Uterus (tissue), 2 donors: ENCODE measurements around the gene PLEKHG4B.

Experiments
- POLR2A ChIP-seq, 2 donors: fragments of 450-650 bp; IDR thresholded peaks; one replicate each; pipeline ENCODE4 v1.6.1; 2016; ENCODE audit warnings: antibody characterized with exemption in 2 of 2, mild to moderate bottlenecking in 1 of 2, moderate library complexity in 1 of 2
- TF ChIP-seq, protein P1 (sequence below), 4 experiments: fragments of 200-600 bp in 2 of 4; fragments of 450-650 bp in 2 of 4; sonication (generic) in 2 of 4; IDR thresholded peaks; one replicate each; pipeline ENCODE4 v1.5.1; 2016 to 2019; ENCODE audit warnings: antibody characterized with exemption in 4 of 4, mild to moderate bottlenecking in 2 of 4, moderate library complexity in 1 of 4

GRCh38 chr5:186091-187041 is 94.4 kb downstream of the PLEKHG4B start:
- TF ChIP-seq, protein P1, sequence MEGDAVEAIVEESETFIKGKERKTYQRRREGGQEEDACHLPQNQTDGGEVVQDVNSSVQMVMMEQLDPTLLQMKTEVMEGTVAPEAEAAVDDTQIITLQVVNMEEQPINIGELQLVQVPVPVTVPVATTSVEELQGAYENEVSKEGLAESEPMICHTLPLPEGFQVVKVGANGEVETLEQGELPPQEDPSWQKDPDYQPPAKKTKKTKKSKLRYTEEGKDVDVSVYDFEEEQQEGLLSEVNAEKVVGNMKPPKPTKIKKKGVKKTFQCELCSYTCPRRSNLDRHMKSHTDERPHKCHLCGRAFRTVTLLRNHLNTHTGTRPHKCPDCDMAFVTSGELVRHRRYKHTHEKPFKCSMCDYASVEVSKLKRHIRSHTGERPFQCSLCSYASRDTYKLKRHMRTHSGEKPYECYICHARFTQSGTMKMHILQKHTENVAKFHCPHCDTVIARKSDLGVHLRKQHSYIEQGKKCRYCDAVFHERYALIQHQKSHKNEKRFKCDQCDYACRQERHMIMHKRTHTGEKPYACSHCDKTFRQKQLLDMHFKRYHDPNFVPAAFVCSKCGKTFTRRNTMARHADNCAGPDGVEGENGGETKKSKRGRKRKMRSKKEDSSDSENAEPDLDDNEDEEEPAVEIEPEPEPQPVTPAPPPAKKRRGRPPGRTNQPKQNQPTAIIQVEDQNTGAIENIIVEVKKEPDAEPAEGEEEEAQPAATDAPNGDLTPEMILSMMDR (IDR thresholded peaks at IDR 0.05), result no peak
- TF ChIP-seq POLR2A (IDR thresholded peaks at IDR 0.05), result no peak
